ENCODE data around the gene SHC4.

Gene SHC4

GRCh38 chr15:48963524-48964113 lies at the start of gene SHC4:
Gene SHC4, minus strand, starts transcription at chr15:48963919. Its CDS starts 904 bp downstream, at chr15:48963015.
- DNase-seq (ENCODE audit: low read depth), result peak; percentile 87

- no peak for DNase-seq (ENCODE audit: low read depth)
Observed at GRCh38 chr15:48999314-48999713, 35.6 kb upstream of the SHC4 start.

- DNase-seq (ENCODE audit: low read depth), result peak; percentile 62
Observed at GRCh38 chr15:48996276-48996675, 32.6 kb upstream of the SHC4 start.

- no peak for DNase-seq (ENCODE audit: low read depth)
Observed at GRCh38 chr15:48993380-48993779, 29.7 kb upstream of the SHC4 start.

- no peak for DNase-seq (ENCODE audit: low read depth)
Observed at GRCh38 chr15:48992545-48992944, 28.8 kb upstream of the SHC4 start.

- DNase-seq (ENCODE audit: low read depth), result no peak
Observed at GRCh38 chr15:48992096-48992495, 28.4 kb upstream of the SHC4 start.

- no peak for DNase-seq (ENCODE audit: low read depth)
Observed at GRCh38 chr15:48989170-48989569, 25.5 kb upstream of the SHC4 start.

- no peak for DNase-seq (ENCODE audit: low read depth)
Observed at GRCh38 chr15:48987142-48987541, 23.4 kb upstream of the SHC4 start.

- DNase-seq (ENCODE audit: low read depth), result no peak
Observed at GRCh38 chr15:48986240-48986639, 22.5 kb upstream of the SHC4 start.

GRCh38 chr15:48985516-48985915 lies 21.8 kb upstream of the SHC4 start:
- DNase-seq (ENCODE audit: low read depth), result no peak

- no peak for DNase-seq (ENCODE audit: low read depth)
Observed at GRCh38 chr15:48984811-48985352, 21.2 kb upstream of the SHC4 start.

GRCh38 chr15:48984021-48984710 lies 20.4 kb upstream of the SHC4 start:
- DNase-seq (ENCODE audit: low read depth), result no peak

- no peak for DNase-seq (ENCODE audit: low read depth)
Observed at GRCh38 chr15:48983300-48983699, 19.6 kb upstream of the SHC4 start.

- no peak for DNase-seq (ENCODE audit: low read depth)
Observed at GRCh38 chr15:48981941-48982340, 18.2 kb upstream of the SHC4 start.

GRCh38 chr15:48978638-48979037 lies 14.9 kb upstream of the SHC4 start:
- DNase-seq (ENCODE audit: low read depth), result no peak

GRCh38 chr15:48976444-48977088 lies 12.8 kb upstream of the SHC4 start:
- no peak for DNase-seq (ENCODE audit: low read depth)

- DNase-seq (ENCODE audit: low read depth), result peak; percentile 81
Observed at GRCh38 chr15:48975472-48976419, 12.0 kb upstream of the SHC4 start.

- peak; percentile 8 for DNase-seq (ENCODE audit: low read depth)
Observed at GRCh38 chr15:48974882-48975281, 11.2 kb upstream of the SHC4 start.

GRCh38 chr15:48972750-48973503 lies 9.2 kb upstream of the SHC4 start:
- DNase-seq (ENCODE audit: low read depth), result no peak

- DNase-seq (ENCODE audit: low read depth), result peak; percentile 11
Observed at GRCh38 chr15:48970926-48971325, 7.2 kb upstream of the SHC4 start.

GRCh38 chr15:48968066-48968465 lies 4.3 kb upstream of the SHC4 start:
- DNase-seq (ENCODE audit: low read depth), result no peak

Data from iris pigment epithelial cell (primary cell).